SU-DHL-6 (cell line): Measurements from ENCODE around the gene MLN.

ENCODE experiments used
- H2AFZ ChIP-seq: fragments of 200-600 bp; sonication (generic); 2 replicates; pipeline ENCODE4 v1.6.1; 2014; ENCODE audit warnings: low read depth, mild to moderate bottlenecking, moderate library complexity, mixed read lengths, antibody characterized with exemption, low read length; ENCODE audit not compliant: severe bottlenecking
- H3F3A ChIP-seq: fragments of 200-600 bp; shearing (Covaris generic); 2 replicates; pipeline ENCODE4 v1.6.0; 2016; ENCODE audit warnings: antibody characterized with exemption, mild to moderate bottlenecking; ENCODE audit not compliant: insufficient read depth
- H3K27ac ChIP-seq: fragments of 200-600 bp; sonication (generic); 2 replicates; pipeline ENCODE4 v1.5.1; 2016; ENCODE audit warnings: low read depth, mild to moderate bottlenecking, low read length, moderate library complexity, mixed read lengths
- H3K27me3 ChIP-seq: fragments of 200-600 bp; sonication (generic), shearing (Covaris generic); 2 replicates; pipeline ENCODE4 v1.6.0; 2014; ENCODE audit warnings: mild to moderate bottlenecking, low read length
- H3K36me3 ChIP-seq: fragments of 200-600 bp; sonication (generic); 2 replicates; pipeline ENCODE4 v1.6.1; 2014; ENCODE audit warnings: mild to moderate bottlenecking, low read length, mixed read lengths
- H3K4me2 ChIP-seq: fragments of 300-600, 200-600 bp; shearing (Covaris generic), sonication (generic); 2 replicates; pipeline ENCODE4 v1.6.0; 2014; ENCODE audit warnings: low read length, low read depth, mild to moderate bottlenecking; ENCODE audit not compliant: poor library complexity, severe bottlenecking
- H3K4me3 ChIP-seq: fragments of 200-600 bp; sonication (generic); 2 replicates; pipeline ENCODE4 v1.5.1; 2014; ENCODE audit warnings: antibody characterized with exemption, low read length, mild to moderate bottlenecking, mixed read lengths; ENCODE audit not compliant: insufficient read depth, poor library complexity, severe bottlenecking
- H3K79me2 ChIP-seq: fragments of 200-600 bp; sonication (generic); 2 replicates; pipeline ENCODE4 v1.6.1; 2014; ENCODE audit warnings: mild to moderate bottlenecking, low read length, moderate library complexity; ENCODE audit not compliant: insufficient read depth
- H3K9ac ChIP-seq: fragments of 200-600 bp; sonication (generic); 2 replicates; pipeline ENCODE4 v1.7.0; 2014; ENCODE audit warnings: mild to moderate bottlenecking, low read length
- H3K9me2 ChIP-seq: fragments of 200-600 bp; sonication (generic); replicated peaks from 2 replicates; pipeline ENCODE4 v1.6.1; 2014; ENCODE audit warnings: low read length; ENCODE audit not compliant: insufficient read depth
- H3K9me3 ChIP-seq: fragments of 200-600 bp; sonication (generic); 2 replicates; pipeline ENCODE4 v1.6.1; 2014; ENCODE audit warnings: low read length, mixed read lengths; ENCODE audit not compliant: insufficient read depth
- H4K20me1 ChIP-seq: fragments of 200-600 bp; sonication (generic); 2 replicates; pipeline ENCODE4 v1.6.1; 2014; ENCODE audit warnings: low read depth, mild to moderate bottlenecking, antibody characterized with exemption, low read length, moderate library complexity, mixed read lengths
- CTCF ChIP-seq: fragments of 200-600 bp; sonication (generic); IDR thresholded peaks from one replicate; pipeline ENCODE4 v1.5.1; 2017; ENCODE audit warnings: antibody characterized with exemption, mild to moderate bottlenecking, low read length, moderate library complexity; ENCODE audit not compliant: insufficient read depth, poor library complexity, severe bottlenecking
- EZH2phosphoT487 ChIP-seq: fragments of 200-600 bp; sonication (generic), shearing (Covaris generic); conservative IDR thresholded peaks from 2 replicates; pipeline ENCODE4 v1.6.1; 2018; ENCODE audit warnings: mild to moderate bottlenecking, antibody characterized with exemption, low read length, moderate library complexity, mixed read lengths

Gene MLN

GRCh38 chr6:33838983-33839382 is 35.2 kb upstream of the MLN start:
- H3K9me3 ChIP-seq, result no peaks in the 10 kb centered on the region
- H3K9me2 ChIP-seq, result no peaks in the 10 kb centered on the region
- H3K27ac ChIP-seq, result no peak overlapping the region
- H3K4me3 ChIP-seq, result no peak overlapping the region
- H4K20me1 ChIP-seq, result no peaks in the 10 kb centered on the region
- no peak overlapping the region for H2AFZ ChIP-seq
- no peak overlapping the region for H3K4me2 ChIP-seq
- H3K27me3 ChIP-seq, result no peaks in the 10 kb centered on the region
- H3K79me2 ChIP-seq, result no peaks in the 10 kb centered on the region
- H3F3A ChIP-seq, result no peaks in the 10 kb centered on the region
- H3K9ac ChIP-seq, result no peak overlapping the region
- no peaks in the 10 kb centered on the region for H3K36me3 ChIP-seq
- TF ChIP-seq EZH2phosphoT487, result no peak
- no peak for TF ChIP-seq CTCF

GRCh38 chr6:33837971-33838665 is 34.3 kb upstream of the MLN start:
- Histone ChIP-seq H3K79me2 (no peaks in the 10 kb centered on the region), H4K20me1 (no peaks in the 10 kb centered on the region), H3K9ac (no peak overlapping the region), H3K9me3 (no peaks in the 10 kb centered on the region), H3F3A (no peaks in the 10 kb centered on the region), H3K36me3 (no peaks in the 10 kb centered on the region), H3K4me2 (no peak overlapping the region), H3K27me3 (no peaks in the 10 kb centered on the region), H2AFZ (no peak overlapping the region), H3K9me2 (no peaks in the 10 kb centered on the region), H3K27ac (no peak overlapping the region), H3K4me3 (no peak overlapping the region)
- TF ChIP-seq CTCF (no peak), EZH2phosphoT487 (no peak)

- no peaks in the 10 kb centered on the region for H3F3A ChIP-seq
- H3K9me2 ChIP-seq, result no peaks in the 10 kb centered on the region
- no peaks in the 10 kb centered on the region for H3K9me3 ChIP-seq
- no peaks in the 10 kb centered on the region for H4K20me1 ChIP-seq
- H3K4me2 ChIP-seq, result no peak overlapping the region
- no peak overlapping the region for H3K9ac ChIP-seq
- H3K27me3 ChIP-seq, result no peaks in the 10 kb centered on the region
- no peaks in the 10 kb centered on the region for H3K36me3 ChIP-seq
- TF ChIP-seq EZH2phosphoT487 (no peak), CTCF (no peak)
- H3K79me2 ChIP-seq, result no peaks in the 10 kb centered on the region
- no peak overlapping the region for H3K4me3 ChIP-seq
- no peak overlapping the region for H2AFZ ChIP-seq
- no peak overlapping the region for H3K27ac ChIP-seq
Observed at GRCh38 chr6:33836806-33837469, 33.1 kb upstream of the MLN start.
